Endothelial cell of umbilical vein (primary cell): ENCODE results near the gene SIAE.

Source experiments
- EZH2 ChIP-seq: IDR thresholded peaks from 2 replicates; pipeline ENCODE4 v1.6.1; 2012; ENCODE audit warnings: borderline replicate concordance, low read depth, mild to moderate bottlenecking, moderate library complexity, low read length, inconsistent platforms; ENCODE audit not compliant: severe bottlenecking
- POLR2A ChIP-seq: IDR thresholded peaks from 2 replicates; pipeline ENCODE4 v1.6.1; 2012; ENCODE audit warnings: low read depth, mild to moderate bottlenecking, control low read depth, low read length
- POLR2AphosphoS5 ChIP-seq: IDR thresholded peaks from 2 replicates; pipeline ENCODE4 v1.6.1; 2012; ENCODE audit warnings: low read depth, mild to moderate bottlenecking, control low read depth, low read length, moderate library complexity; ENCODE audit not compliant: insufficient read depth
- TF ChIP-seq, protein P1 (sequence below), 2 donors: IDR thresholded peaks; 1 replicate in 1 of 2; 2 replicates in 1 of 2; pipeline ENCODE4 v1.5.1; 2011; ENCODE audit warnings: low read length in 2 of 2, mild to moderate bottlenecking in 2 of 2, moderate library complexity in 2 of 2, control low read depth in 1 of 2, inconsistent platforms in 1 of 2, low read depth in 1 of 2; ENCODE audit not compliant: insufficient read depth in 1 of 2; ENCODE audit errors: extremely low read depth in 1 of 2
- TF ChIP-seq, protein P2 (sequence below): IDR thresholded peaks from 2 replicates; pipeline ENCODE4 v1.6.1; 2011; ENCODE audit not compliant: insufficient read depth, insufficient read length

DNA sequence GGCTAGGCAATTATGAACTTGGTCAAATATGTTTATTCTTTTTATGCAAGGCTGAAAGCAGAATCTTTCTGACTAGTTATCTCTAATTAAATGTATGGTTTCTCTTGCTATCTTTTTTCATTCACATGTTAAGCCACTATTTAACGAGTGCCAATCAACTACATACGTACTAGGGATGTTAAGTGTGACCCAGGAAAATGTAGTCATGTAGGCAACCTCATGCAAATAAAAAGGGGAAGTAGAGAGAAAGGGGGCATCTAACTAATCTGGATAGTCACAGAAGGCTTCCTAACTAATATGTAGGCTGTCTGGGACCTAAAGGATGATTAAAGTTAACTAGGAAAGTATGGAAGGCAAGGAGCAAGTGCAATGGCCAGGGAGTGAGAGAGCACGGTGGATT lies 27.4 kb downstream of the SIAE start:
- TF ChIP-seq, protein P1, sequence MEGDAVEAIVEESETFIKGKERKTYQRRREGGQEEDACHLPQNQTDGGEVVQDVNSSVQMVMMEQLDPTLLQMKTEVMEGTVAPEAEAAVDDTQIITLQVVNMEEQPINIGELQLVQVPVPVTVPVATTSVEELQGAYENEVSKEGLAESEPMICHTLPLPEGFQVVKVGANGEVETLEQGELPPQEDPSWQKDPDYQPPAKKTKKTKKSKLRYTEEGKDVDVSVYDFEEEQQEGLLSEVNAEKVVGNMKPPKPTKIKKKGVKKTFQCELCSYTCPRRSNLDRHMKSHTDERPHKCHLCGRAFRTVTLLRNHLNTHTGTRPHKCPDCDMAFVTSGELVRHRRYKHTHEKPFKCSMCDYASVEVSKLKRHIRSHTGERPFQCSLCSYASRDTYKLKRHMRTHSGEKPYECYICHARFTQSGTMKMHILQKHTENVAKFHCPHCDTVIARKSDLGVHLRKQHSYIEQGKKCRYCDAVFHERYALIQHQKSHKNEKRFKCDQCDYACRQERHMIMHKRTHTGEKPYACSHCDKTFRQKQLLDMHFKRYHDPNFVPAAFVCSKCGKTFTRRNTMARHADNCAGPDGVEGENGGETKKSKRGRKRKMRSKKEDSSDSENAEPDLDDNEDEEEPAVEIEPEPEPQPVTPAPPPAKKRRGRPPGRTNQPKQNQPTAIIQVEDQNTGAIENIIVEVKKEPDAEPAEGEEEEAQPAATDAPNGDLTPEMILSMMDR (IDR thresholded peaks at IDR 0.05; ENCODE audit: extremely low read depth in 1 of 2, insufficient read depth in 1 of 2, low read depth in 1 of 2, low read length in 2 of 2): no peak
- no peak for TF ChIP-seq POLR2AphosphoS5
- TF ChIP-seq, protein P2, sequence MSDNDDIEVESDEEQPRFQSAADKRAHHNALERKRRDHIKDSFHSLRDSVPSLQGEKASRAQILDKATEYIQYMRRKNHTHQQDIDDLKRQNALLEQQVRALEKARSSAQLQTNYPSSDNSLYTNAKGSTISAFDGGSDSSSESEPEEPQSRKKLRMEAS: no peak
- no peak for TF ChIP-seq POLR2A
- TF ChIP-seq EZH2: no peak
